NCI-H774 (cell line): ENCODE data around the gene SLC25A27.

Experiments used
- DNase-seq: peaks from one replicate; lab custom pipeline; 2025; lab: John Stamatoyannopoulos, UW

The SLC25A27 gene

GRCh38 chr6:46715141-46715540, 62.4 kb downstream of the SLC25A27 start:
- DNase-seq: no peak

- DNase-seq: no peak
Measured at GRCh38 chr6:46719099-46719498, 66.3 kb downstream of the SLC25A27 start.

GRCh38 chr6:46720401-46720800, 67.6 kb downstream of the SLC25A27 start:
- no peak for DNase-seq
